Endothelial cell (in vitro differentiated cells): ENCODE measurements around the gene NHP2. TPM values are rescaled to one million over a fixed set of nuclear protein-coding genes. Genes with fewer than 3 reads are reported as not detected.
A peak's percentile ranks its signal among the peaks of the same experiment; 100 is the strongest.

Experiments
- DNase-seq: peaks from one replicate; pipeline ENCODE4 v3.0.0; 2021; ENCODE audit warnings: low spot score
- H3K27ac Mint-ChIP-seq: one replicate; pipeline ENCODE4 v1.8.0; 2021; ENCODE audit warnings: mixed read lengths, inconsistent platforms; ENCODE audit not compliant: unreplicated experiment
- H3K27me3 Mint-ChIP-seq: one replicate; pipeline ENCODE4 v1.8.0; 2021; ENCODE audit warnings: mild to moderate bottlenecking, moderate library complexity, mixed read lengths, inconsistent platforms; ENCODE audit not compliant: unreplicated experiment
- H3K36me3 Mint-ChIP-seq: one replicate; pipeline ENCODE4 v1.8.0; 2021; ENCODE audit warnings: mild to moderate bottlenecking, low read depth, mixed read lengths, inconsistent platforms; ENCODE audit not compliant: unreplicated experiment
- H3K4me1 Mint-ChIP-seq: one replicate; pipeline ENCODE4 v1.8.0; 2021; ENCODE audit warnings: mild to moderate bottlenecking, mixed read lengths, inconsistent platforms; ENCODE audit not compliant: unreplicated experiment
- H3K4me3 Mint-ChIP-seq: one replicate; pipeline ENCODE4 v1.8.0; 2021; ENCODE audit warnings: mild to moderate bottlenecking, mixed read lengths, inconsistent platforms; ENCODE audit not compliant: unreplicated experiment
- H3K9me3 Mint-ChIP-seq: one replicate; pipeline ENCODE4 v1.8.0; 2021; ENCODE audit warnings: mixed read lengths, inconsistent platforms; ENCODE audit not compliant: unreplicated experiment
- total RNA-seq: library from RNA; stranded (reverse); fragmentation: NEBNext Ultra II Directional; extraction: Animal tissue kit (Norgen Biotek cat#: 25700); gene quantifications from one replicate; pipeline ENCODE4 v1.2.1, GENCODE V29; 2021; ENCODE audit not compliant: unreplicated experiment
- TF ChIP-seq, protein P1 (sequence below): fragments of 200-600 bp; sonication (generic); IDR thresholded peaks from one replicate; pipeline ENCODE4 v1.5.0; 2021; ENCODE audit warnings: antibody characterized with exemption; ENCODE audit not compliant: unreplicated experiment

NHP2 gene
- total RNA-seq, 1 donor from 2014 or later: 84.7 TPM

- H3K4me1 Mint-ChIP-seq: peaks cover 31% of the 10 kb centered on the region
- H3K4me3 Mint-ChIP-seq: peak overlapping the region; percentile 96
- H3K9me3 Mint-ChIP-seq: peaks cover 4% of the 10 kb centered on the region
- peaks cover 32% of the 10 kb centered on the region for H3K36me3 Mint-ChIP-seq
- peak overlapping the region; percentile 61 for H3K27ac Mint-ChIP-seq
- peaks cover 20% of the 10 kb centered on the region for H3K27me3 Mint-ChIP-seq
- no peak for DNase-seq
- TF ChIP-seq, protein P1, sequence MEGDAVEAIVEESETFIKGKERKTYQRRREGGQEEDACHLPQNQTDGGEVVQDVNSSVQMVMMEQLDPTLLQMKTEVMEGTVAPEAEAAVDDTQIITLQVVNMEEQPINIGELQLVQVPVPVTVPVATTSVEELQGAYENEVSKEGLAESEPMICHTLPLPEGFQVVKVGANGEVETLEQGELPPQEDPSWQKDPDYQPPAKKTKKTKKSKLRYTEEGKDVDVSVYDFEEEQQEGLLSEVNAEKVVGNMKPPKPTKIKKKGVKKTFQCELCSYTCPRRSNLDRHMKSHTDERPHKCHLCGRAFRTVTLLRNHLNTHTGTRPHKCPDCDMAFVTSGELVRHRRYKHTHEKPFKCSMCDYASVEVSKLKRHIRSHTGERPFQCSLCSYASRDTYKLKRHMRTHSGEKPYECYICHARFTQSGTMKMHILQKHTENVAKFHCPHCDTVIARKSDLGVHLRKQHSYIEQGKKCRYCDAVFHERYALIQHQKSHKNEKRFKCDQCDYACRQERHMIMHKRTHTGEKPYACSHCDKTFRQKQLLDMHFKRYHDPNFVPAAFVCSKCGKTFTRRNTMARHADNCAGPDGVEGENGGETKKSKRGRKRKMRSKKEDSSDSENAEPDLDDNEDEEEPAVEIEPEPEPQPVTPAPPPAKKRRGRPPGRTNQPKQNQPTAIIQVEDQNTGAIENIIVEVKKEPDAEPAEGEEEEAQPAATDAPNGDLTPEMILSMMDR: no peak
Observed at GRCh38 chr5:178152491-178153444, 917 bp downstream of the NHP2 start.

DNA sequence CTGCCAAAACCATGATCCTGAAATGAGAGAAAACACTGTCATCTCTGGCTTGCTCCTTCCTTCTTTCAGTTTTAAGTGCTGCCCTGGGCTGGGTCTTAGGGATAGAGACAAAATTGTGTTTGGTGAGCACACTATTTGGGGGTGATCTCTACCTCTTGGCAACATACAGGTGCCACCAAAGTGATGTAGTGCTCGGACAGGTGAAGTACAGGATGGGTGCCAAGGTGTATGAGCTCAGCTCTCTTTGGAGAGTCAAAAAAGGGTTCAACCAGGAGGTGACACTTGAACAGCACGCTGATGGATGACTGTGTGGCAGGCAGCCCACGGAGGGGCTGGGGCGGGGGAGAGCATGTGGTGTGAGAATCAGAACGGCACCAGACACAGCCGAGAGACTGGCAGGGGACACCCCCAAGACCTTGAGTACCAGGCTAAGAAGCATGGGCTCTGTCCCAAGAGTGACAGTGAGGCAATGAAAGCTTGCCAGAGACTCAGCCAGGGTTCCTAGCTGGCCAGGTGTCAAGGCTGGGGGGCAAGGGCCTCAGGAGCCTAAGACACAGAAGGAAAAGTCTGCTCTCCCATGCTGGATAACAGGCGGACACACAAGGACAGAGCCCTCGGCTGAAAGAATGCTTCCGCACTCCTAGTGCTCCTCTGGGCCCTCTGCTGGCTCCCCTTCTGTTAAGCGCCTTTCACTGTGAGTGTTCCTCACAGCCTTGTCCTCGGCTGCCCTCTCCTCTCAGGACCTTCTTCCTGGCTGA, 2.5 kb downstream of the NHP2 start:
- Mint-ChIP-seq H3K36me3 (peaks cover 49% of the 10 kb centered on the region), H3K4me1 (peaks cover 31% of the 10 kb centered on the region), H3K4me3 (peak overlapping the region; percentile 53), H3K27ac (peak overlapping the region; percentile 30), H3K9me3 (peaks cover 4% of the 10 kb centered on the region), H3K27me3 (peaks cover 17% of the 10 kb centered on the region)
- DNase-seq: no peak
- TF ChIP-seq, protein P1: no peak

DNA sequence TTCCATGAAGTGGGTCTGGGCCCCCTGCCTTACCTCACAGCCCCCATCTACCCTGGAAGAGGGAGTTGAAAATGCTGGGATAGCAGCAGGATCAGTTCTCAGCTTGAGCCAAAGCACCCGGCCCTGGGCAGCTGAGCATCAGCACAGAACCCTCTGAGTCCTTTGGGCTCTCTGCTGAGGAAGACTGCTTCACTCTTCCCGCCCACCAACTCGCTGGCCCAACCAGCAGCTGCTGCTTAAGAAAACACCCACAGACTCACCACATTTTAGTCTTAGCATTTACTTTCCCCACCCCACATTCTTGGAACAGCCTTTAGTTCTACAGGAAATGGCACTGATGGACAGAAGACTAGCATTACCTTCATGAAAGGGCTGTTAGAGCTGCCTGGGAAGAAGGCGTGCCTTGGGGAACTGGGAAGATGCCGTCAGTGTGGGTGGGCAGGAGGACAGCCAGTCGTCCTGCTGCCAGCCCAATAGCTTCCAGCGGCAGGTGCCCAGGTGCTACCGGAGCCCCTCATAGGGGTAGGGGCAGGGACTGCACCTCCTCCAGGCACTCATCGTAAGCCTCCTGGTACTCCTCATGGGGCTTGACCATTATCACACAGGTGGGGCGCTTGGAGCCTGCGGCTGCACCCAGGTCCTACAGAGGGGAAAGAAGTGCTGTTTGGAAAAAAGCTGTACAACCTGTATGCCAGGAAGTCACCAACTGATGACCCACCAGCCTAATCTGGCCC, 4.3 kb downstream of the NHP2 start:
- peaks cover 54% of the 10 kb centered on the region for H3K36me3 Mint-ChIP-seq
- no peak overlapping the region for H3K4me3 Mint-ChIP-seq
- DNase-seq: no peak
- peaks cover 4% of the 10 kb centered on the region for H3K9me3 Mint-ChIP-seq
- H3K27me3 Mint-ChIP-seq: peaks cover 18% of the 10 kb centered on the region
- TF ChIP-seq, protein P1: no peak
- no peak overlapping the region for H3K27ac Mint-ChIP-seq
- peaks cover 30% of the 10 kb centered on the region for H3K4me1 Mint-ChIP-seq

DNA sequence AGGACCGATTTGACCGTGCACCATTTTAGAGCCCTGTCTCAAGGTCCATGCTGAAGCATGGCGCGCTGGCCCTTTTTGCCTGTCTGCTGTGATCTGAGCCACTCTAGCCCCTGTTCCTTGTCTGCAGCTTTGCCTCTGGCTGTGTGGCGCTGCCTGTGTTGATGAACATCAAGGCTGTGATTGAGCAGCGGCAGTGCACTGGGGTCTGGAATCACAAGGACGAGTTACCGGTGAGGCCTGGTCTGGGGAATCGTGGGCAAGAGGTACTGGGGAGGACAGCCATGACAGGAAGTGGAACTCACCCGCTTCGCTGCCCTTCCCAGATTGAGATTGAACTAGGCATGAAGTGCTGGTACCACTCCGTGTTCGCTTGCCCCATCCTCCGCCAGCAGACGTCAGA, 6.3 kb downstream of the NHP2 start:
- Mint-ChIP-seq H3K27ac (no peak overlapping the region), H3K27me3 (peaks cover 24% of the 10 kb centered on the region), H3K4me1 (peaks cover 16% of the 10 kb centered on the region), H3K36me3 (peaks cover 68% of the 10 kb centered on the region), H3K4me3 (peak overlapping the region; percentile 65), H3K9me3 (peaks cover 4% of the 10 kb centered on the region)
- DNase-seq: no peak
- TF ChIP-seq, protein P1: no peak
